H9 (cell line): Measurements from ENCODE around the gene MINDY4. TPM values are rescaled to one million over a fixed set of nuclear protein-coding genes. Genes with fewer than 3 reads are reported as not detected.

Experiments used
- DNase-seq: peaks from one replicate; pipeline ENCODE4 v3.0.0-alpha.2; 2017
- H2AFZ ChIP-seq: one replicate; pipeline ENCODE4 v1.6.1; 2013; ENCODE audit warnings: mild to moderate bottlenecking, low read length, control low read depth, moderate library complexity
- H2AK5ac ChIP-seq: 2 replicates; pipeline ENCODE4 v1.6.1; 2013; ENCODE audit warnings: low read length, control low read depth, mixed read lengths; ENCODE audit not compliant: insufficient read length
- H2BK120ac ChIP-seq: one replicate; pipeline ENCODE4 v1.6.1; 2013; ENCODE audit warnings: low read depth, mild to moderate bottlenecking, low read length, control low read depth, inconsistent platforms; ENCODE audit not compliant: poor library complexity, severe bottlenecking
- H2BK12ac ChIP-seq: 2 replicates; pipeline ENCODE4 v1.6.1; 2013; ENCODE audit warnings: low read length, control low read depth, mixed read lengths, low read depth; ENCODE audit not compliant: insufficient read length
- H2BK15ac ChIP-seq: 2 replicates; pipeline ENCODE4 v1.6.1; 2013; ENCODE audit warnings: low read depth, low read length, control low read depth
- H2BK20ac ChIP-seq: one replicate; pipeline ENCODE4 v1.6.1; 2013; ENCODE audit warnings: low read depth, mild to moderate bottlenecking, low read length, control low read depth, inconsistent platforms; ENCODE audit not compliant: poor library complexity, severe bottlenecking
- H2BK5ac ChIP-seq: 2 replicates; pipeline ENCODE4 v1.6.1; 2013; ENCODE audit warnings: low read length, control low read depth, mixed read lengths; ENCODE audit not compliant: insufficient read length
- H3K14ac ChIP-seq: 2 replicates; pipeline ENCODE4 v1.6.1; 2013; ENCODE audit warnings: low read length, control low read depth; ENCODE audit not compliant: insufficient read depth
- H3K18ac ChIP-seq: 2 replicates; pipeline ENCODE4 v1.6.1; 2013; ENCODE audit warnings: low read depth, mild to moderate bottlenecking, mixed read lengths, low read length, control low read depth; ENCODE audit not compliant: insufficient read length
- H3K23ac ChIP-seq: 2 replicates; pipeline ENCODE4 v1.6.1; 2013; ENCODE audit warnings: low read length, control low read depth, mixed read lengths, low read depth; ENCODE audit not compliant: insufficient read length
- H3K23me2 ChIP-seq: 2 replicates; pipeline ENCODE4 v1.6.1; 2013; ENCODE audit warnings: low read depth, mild to moderate bottlenecking, mixed read lengths, low read length, control low read depth; ENCODE audit not compliant: insufficient read length, poor library complexity, severe bottlenecking
- H3K27ac ChIP-seq: 2 replicates; pipeline ENCODE4 v1.5.1; 2013; ENCODE audit warnings: low read length, control low read depth, mixed read lengths, low read depth; ENCODE audit not compliant: insufficient read length
- H3K27me3 ChIP-seq: 2 replicates; pipeline ENCODE4 v1.6.1; 2013; ENCODE audit warnings: low read length, control low read depth, inconsistent platforms; ENCODE audit not compliant: insufficient read depth
- H3K4ac ChIP-seq: 2 replicates; pipeline ENCODE4 v1.6.1; 2013; ENCODE audit warnings: low read depth, mild to moderate bottlenecking, control low read depth, inconsistent platforms, low read length, moderate library complexity
- H3K4me1 ChIP-seq: 2 replicates; pipeline ENCODE4 v1.6.1; 2013; ENCODE audit warnings: low read length, control low read depth, inconsistent platforms; ENCODE audit not compliant: insufficient read depth
- H3K4me2 ChIP-seq: 2 replicates; pipeline ENCODE4 v1.6.1; 2013; ENCODE audit warnings: low read length, control low read depth, mixed read lengths; ENCODE audit not compliant: insufficient read length, insufficient read depth
- H3K56ac ChIP-seq: 2 replicates; pipeline ENCODE4 v1.6.1; 2013; ENCODE audit warnings: low read depth, mild to moderate bottlenecking, mixed read lengths, low read length, control low read depth; ENCODE audit not compliant: insufficient read length
- H3K79me1 ChIP-seq: 2 replicates; pipeline ENCODE4 v1.6.1; 2013; ENCODE audit warnings: low read depth, mild to moderate bottlenecking, moderate library complexity, low read length, control low read depth, inconsistent platforms; ENCODE audit not compliant: insufficient read depth, poor library complexity, severe bottlenecking
- H3K79me2 ChIP-seq: 2 replicates; pipeline ENCODE4 v1.6.1; 2013; ENCODE audit warnings: low read length, control low read depth, inconsistent platforms; ENCODE audit not compliant: insufficient read depth
- H3K9ac ChIP-seq: 2 replicates; pipeline ENCODE4 v1.6.1; 2013; ENCODE audit warnings: low read length, control low read depth, mixed read lengths; ENCODE audit not compliant: insufficient read length; ENCODE audit errors: extremely low read depth
- H3K9me3 ChIP-seq: one replicate; pipeline ENCODE4 v1.6.1; 2013; ENCODE audit warnings: low read depth, low read length, inconsistent platforms; ENCODE audit not compliant: control insufficient read depth
- H3T11ph ChIP-seq: one replicate; pipeline ENCODE4 v1.6.1; 2013; ENCODE audit warnings: mild to moderate bottlenecking, low read length, control low read depth, inconsistent platforms
- H4K20me1 ChIP-seq: one replicate; pipeline ENCODE4 v1.6.1; 2013; ENCODE audit not compliant: control insufficient read depth, insufficient read length, insufficient read depth
- H4K5ac ChIP-seq: 2 replicates; pipeline ENCODE4 v1.6.1; 2013; ENCODE audit warnings: low read depth, mild to moderate bottlenecking, mixed read lengths, low read length, control low read depth; ENCODE audit not compliant: insufficient read length
- H4K8ac ChIP-seq: replicated peaks from 2 replicates; pipeline ENCODE4 v1.6.1; 2013; ENCODE audit warnings: low read length, control low read depth, mixed read lengths, low read depth; ENCODE audit not compliant: insufficient read length
- H4K91ac ChIP-seq: 2 replicates; pipeline ENCODE4 v1.6.1; 2013; ENCODE audit warnings: low read depth, mild to moderate bottlenecking, moderate library complexity, mixed read lengths, low read length, control low read depth; ENCODE audit not compliant: insufficient read length
- H3K27ac Mint-ChIP-seq, 3 experiments: 2 replicates in 2 of 3; 3 replicates in 1 of 3; pipeline ENCODE4 v1.8.0; 2020 to 2021; ENCODE audit warnings: mixed read lengths in 3 of 3, mild to moderate bottlenecking in 1 of 3, moderate library complexity in 1 of 3
- H3K27me3 Mint-ChIP-seq: 2 replicates; pipeline ENCODE4 v1.8.0; 2021; ENCODE audit warnings: low read depth, mild to moderate bottlenecking, moderate library complexity, mixed read lengths
- H3K36me3 Mint-ChIP-seq, 3 experiments: 2 replicates in 2 of 3; 3 replicates in 1 of 3; pipeline ENCODE4 v1.8.0; 2020 to 2021; ENCODE audit warnings: low read depth in 3 of 3, mixed read lengths in 3 of 3; ENCODE audit not compliant: insufficient read depth in 1 of 3
- H3K4me1 Mint-ChIP-seq, 2 experiments: 2 replicates each; pipeline ENCODE4 v1.8.0; 2020; ENCODE audit warnings: mixed read lengths in 2 of 2
- H3K4me3 Mint-ChIP-seq, 2 experiments: 2 replicates in 1 of 2; 3 replicates in 1 of 2; pipeline ENCODE4 v1.8.0; 2020 to 2021; ENCODE audit warnings: mild to moderate bottlenecking in 2 of 2, mixed read lengths in 2 of 2, moderate library complexity in 1 of 2
- H3K9me3 Mint-ChIP-seq, 2 experiments: 2 replicates in 1 of 2; 3 replicates in 1 of 2; pipeline ENCODE4 v1.8.0; 2020; ENCODE audit warnings: mild to moderate bottlenecking in 2 of 2, mixed read lengths in 2 of 2, moderate library complexity in 1 of 2
- CTCF ChIP-seq: fragments of 200-600 bp; sonication (generic); conservative IDR thresholded peaks from 3 replicates; pipeline ENCODE4 v1.8.0; 2021; ENCODE audit warnings: antibody characterized with exemption, mild to moderate bottlenecking
- WGBS: extraction: QIAGEN DNeasy Blood & Tissue Kit; methylation state at CpG from one replicate; pipeline ENCODE4 v1.1.7; 2013; ENCODE audit warnings: missing lambda C conversion rate, low lambda C conversion rate, mixed read lengths; ENCODE audit not compliant: insufficient read length; ENCODE audit errors: extremely low coverage; 5-methylcytosine and 5-hydroxymethylcytosine counted together
- total RNA-seq: library from RNA; stranded (reverse); gene quantifications from 2 replicates; pipeline ENCODE4 v1.2.1, GENCODE V29; 2021

MINDY4 gene
- total RNA-seq, 1 experiment from 2014 or later: 3.1 TPM

- H3K27me3 Mint-ChIP-seq: peaks cover 5% of the 10 kb centered on the region
- Histone ChIP-seq H2AFZ (no peak overlapping the region), H4K20me1 (no peaks in the 10 kb centered on the region), H3K9me3 (no peaks in the 10 kb centered on the region), H2BK5ac (no peak overlapping the region), H4K5ac (no peak overlapping the region), H2BK120ac (no peak overlapping the region), H3K79me2 (no peaks in the 10 kb centered on the region), H3K4me2 (no peak overlapping the region), H3K4ac (no peak overlapping the region), H3K79me1 (no peaks in the 10 kb centered on the region), H3K4me1 (no peaks in the 10 kb centered on the region), H3K27me3 (no peaks in the 10 kb centered on the region), H3T11ph (no peak overlapping the region), H2AK5ac (no peak overlapping the region), H3K23ac (no peak overlapping the region), H2BK12ac (no peak overlapping the region), H4K8ac (no peak overlapping the region), H4K91ac (no peak overlapping the region), H3K56ac (no peak overlapping the region), H3K18ac (no peak overlapping the region), H3K27ac (no peak overlapping the region), H2BK15ac (no peak overlapping the region), H3K23me2 (no peaks in the 10 kb centered on the region), H3K14ac (no peak overlapping the region), H3K9ac (no peak overlapping the region), H2BK20ac (no peak overlapping the region)
- peaks cover 22 to 32% (median 24%) of the 10 kb centered on the region in 3 experiments for H3K36me3 Mint-ChIP-seq
- H3K4me1 Mint-ChIP-seq: peaks cover 4% of the 10 kb centered on the region in 2 experiments; a peak in 1 of 4 replicates
- H3K27ac Mint-ChIP-seq: no peak overlapping the region
- no CpG with 5 or more reads among the region's 4 CpGs for WGBS
- TF ChIP-seq CTCF: no peak
- peak; percentile 8 for DNase-seq
- H3K9me3 Mint-ChIP-seq: peaks cover 25 to 29% of the 10 kb centered on the region in 2 experiments
- H3K4me3 Mint-ChIP-seq: no peak overlapping the region
Measured at GRCh38 chr7:30837581-30837980, 66.4 kb downstream of the MINDY4 start.
